Measurements from ENCODE around the gene MAU2. TPM values are rescaled to one million over a fixed set of nuclear protein-coding genes. Genes with fewer than 3 reads are reported as not detected.

Gene MAU2
- total RNA-seq, 4 donors from 2014 or later: 79.3 to 160 (median 130) TPM

GRCh38 chr19:19297759-19298158 lies 22.9 kb upstream of the MAU2 start:
- no peaks in the 10 kb centered on the region for H3K4me1 ChIP-seq
- H3K36me3 ChIP-seq: peaks cover 0 to 47% (median 0%) of the 10 kb centered on the region in 3 donors
- peaks cover 0 to 3% (median 0%) of the 10 kb centered on the region in 4 donors for H3K9me3 ChIP-seq
- H3K27me3 ChIP-seq: no peaks in the 10 kb centered on the region
- no peak for TF ChIP-seq CTCF (IDR thresholded peaks at IDR 0.05)
- TF ChIP-seq POLR2A (IDR thresholded peaks at IDR 0.05): no peak
- DNase-seq: no peak
- H3K27ac ChIP-seq: no peak overlapping the region
- no peak overlapping the region for H3K4me3 ChIP-seq

- Histone ChIP-seq H3K36me3 (peaks cover 0 to 63% (median 0%) of the 10 kb centered on the region in 3 donors), H3K27me3 (no peaks in the 10 kb centered on the region), H3K9me3 (no peaks in the 10 kb centered on the region), H3K4me3 (no peak overlapping the region), H3K27ac (no peak overlapping the region), H3K4me1 (no peaks in the 10 kb centered on the region)
- TF ChIP-seq POLR2A (IDR thresholded peaks at IDR 0.05) (no peak), CTCF (IDR thresholded peaks at IDR 0.05) (no peak)
- DNase-seq: no peak
Observed at GRCh38 chr19:19300613-19301012, 20.0 kb upstream of the MAU2 start.

- Histone ChIP-seq H3K4me3 (no peak overlapping the region), H3K4me1 (no peaks in the 10 kb centered on the region), H3K36me3 (peaks cover 0 to 81% (median 0%) of the 10 kb centered on the region in 3 donors), H3K27ac (no peak overlapping the region), H3K9me3 (no peaks in the 10 kb centered on the region), H3K27me3 (no peaks in the 10 kb centered on the region)
- TF ChIP-seq POLR2A (IDR thresholded peaks at IDR 0.05): no peak
- TF ChIP-seq CTCF (IDR thresholded peaks at IDR 0.05): no peak
- no peak for DNase-seq
Observed at GRCh38 chr19:19303411-19303810, 17.2 kb upstream of the MAU2 start.

GRCh38 chr19:19304186-19304965 lies 16.3 kb upstream of the MAU2 start:
- no peak overlapping the region for H3K4me3 ChIP-seq
- peaks cover 0 to 91% (median 0%) of the 10 kb centered on the region in 3 donors for H3K36me3 ChIP-seq
- no peak for TF ChIP-seq POLR2A (IDR thresholded peaks at IDR 0.05)
- TF ChIP-seq CTCF (IDR thresholded peaks at IDR 0.05): no peak
- H3K27me3 ChIP-seq: no peaks in the 10 kb centered on the region
- H3K27ac ChIP-seq: no peak overlapping the region
- H3K4me1 ChIP-seq: no peaks in the 10 kb centered on the region
- H3K9me3 ChIP-seq: no peaks in the 10 kb centered on the region
- DNase-seq: no peak

- no peaks in the 10 kb centered on the region for H3K9me3 ChIP-seq
- peaks cover 0 to 98% (median 0%) of the 10 kb centered on the region in 3 donors for H3K36me3 ChIP-seq
- DNase-seq: no peak
- no peaks in the 10 kb centered on the region for H3K4me1 ChIP-seq
- H3K27me3 ChIP-seq: no peaks in the 10 kb centered on the region
- no peak overlapping the region for H3K27ac ChIP-seq
- H3K4me3 ChIP-seq: no peak overlapping the region
- TF ChIP-seq CTCF (IDR thresholded peaks at IDR 0.05): no peak
- TF ChIP-seq POLR2A (IDR thresholded peaks at IDR 0.05): no peak
Observed at GRCh38 chr19:19305066-19305465, 15.6 kb upstream of the MAU2 start.

Data from Peyer's patch (tissue), 4 donors.